HepG2 (cell line): Measurements from ENCODE around the gene VCL. TPM values are rescaled to one million over a fixed set of nuclear protein-coding genes. Genes with fewer than 3 reads are reported as not detected.

Source experiments
- ATAC-seq: fragments of 200-7000 bp; cut with Tn5 transposase; 3 replicates; pipeline ENCODE4 v1.9.1; 2020; ENCODE audit warnings: mild to moderate bottlenecking, moderate library complexity
- BruUV-seq: library from RNA; stranded (reverse); fragments of 400-500 nt; replicated peaks from 2 replicates; lab custom pipeline; 2021; lab: Mats Ljungman, UMichigan
- CTCF ChIA-PET: fragments of 300-600 bp; formaldehyde crosslinking; extraction: SDS; loops from one replicate; lab custom pipeline; 2021; ENCODE audit warnings: low total read pairs, inconsistent platforms, low intra/inter-chr PET ratio; lab: Yijun Ruan, JAX
- POLR2A ChIA-PET: fragments of 350-600 bp; sonication (Branson Sonifier 250); formaldehyde crosslinking; loops from one replicate; lab custom pipeline; 2020; ENCODE audit warnings: antibody characterized with exemption, inconsistent platforms; lab: Yijun Ruan, JAX
- DNase-seq: peaks from one replicate; pipeline ENCODE4 v3.0.0-alpha.2; 2015; ENCODE audit warnings: low spot score
- FAIRE-seq: peaks from 3 replicates; lab custom pipeline; 2011; peaks lifted over from hg19 to GRCh38; lab: Jason Lieb, UNC
- H2AFZ ChIP-seq: one replicate; pipeline ENCODE4 v1.6.1; 2011; ENCODE audit warnings: low read length, inconsistent platforms
- H3K27ac ChIP-seq: fragments of 300-600 bp; 3 replicates; pipeline ENCODE4 v1.8.0; 2011; ENCODE audit warnings: mixed run types, mild to moderate bottlenecking, mixed read lengths, low read length, inconsistent platforms; ENCODE audit not compliant: insufficient read depth; ENCODE audit errors: extremely low read length
- H3K27me3 ChIP-seq, 2 experiments: fragments of 200-600 bp in 1 of 2; 2 replicates in 1 of 2; 3 replicates in 1 of 2; pipeline versions ENCODE4 v1.6.0 to v1.8.0; 2011; ENCODE audit warnings: low read length in 2 of 2, mild to moderate bottlenecking in 2 of 2, moderate library complexity in 2 of 2, inconsistent platforms in 1 of 2; ENCODE audit not compliant: insufficient read depth in 2 of 2, control insufficient read depth in 1 of 2
- H3K36me3 ChIP-seq, 2 experiments: fragments of 200-600 bp in 1 of 2; replicated peaks in 1 of 2; 2 replicates in 1 of 2; 3 replicates in 1 of 2; pipeline versions ENCODE4 v1.5.1 to v1.8.0; 2011; ENCODE audit warnings: low read length in 2 of 2, inconsistent platforms in 1 of 2; ENCODE audit not compliant: insufficient read depth in 2 of 2, control insufficient read depth in 1 of 2
- H3K4me1 ChIP-seq: 2 replicates; pipeline ENCODE4 v1.5.1; 2012; ENCODE audit warnings: low read length, inconsistent platforms; ENCODE audit not compliant: insufficient read depth
- H3K4me2 ChIP-seq: 2 replicates; pipeline ENCODE4 v1.6.0; 2011; ENCODE audit warnings: low read depth, low read length, inconsistent platforms
- H3K4me3 ChIP-seq, 3 experiments: fragments of 200-600 bp in 1 of 3; sonication (generic), shearing (Covaris generic) in 1 of 3; replicated peaks in 1 of 3; 2 replicates each; pipeline ENCODE4 v1.5.1; 2011 to 2016; ENCODE audit warnings: low read length in 3 of 3, inconsistent platforms in 2 of 3, low read depth in 2 of 3, mild to moderate bottlenecking in 2 of 3, control low read depth in 1 of 3, mixed read lengths in 1 of 3; ENCODE audit not compliant: insufficient read depth in 1 of 3
- H3K79me2 ChIP-seq: one replicate; pipeline ENCODE4 v1.6.1; 2011; ENCODE audit warnings: low read length, inconsistent platforms; ENCODE audit not compliant: insufficient read depth
- H3K9ac ChIP-seq: 2 replicates; pipeline ENCODE4 v1.6.0; 2011; ENCODE audit warnings: mild to moderate bottlenecking, low read depth, low read length, inconsistent platforms; ENCODE audit not compliant: insufficient read depth
- H3K9me3 ChIP-seq: 2 replicates; pipeline ENCODE4 v1.5.1; 2012; ENCODE audit warnings: mild to moderate bottlenecking, low read length
- H4K20me1 ChIP-seq: 2 replicates; pipeline ENCODE4 v1.6.0; 2011; ENCODE audit warnings: inconsistent platforms, mild to moderate bottlenecking, low read length, moderate library complexity; ENCODE audit not compliant: insufficient read depth
- IRX3 ChIP-seq: sonication (generic); formaldehyde crosslinking; IDR thresholded peaks from 2 replicates; pipeline ENCODE4 v1.8.1; 2023; ENCODE audit warnings: mild to moderate bottlenecking, low read depth, missing genetic modification reagents, borderline replicate concordance
- KAT2B ChIP-seq: fragments of 150-350 bp; IDR thresholded peaks from 2 replicates; pipeline ENCODE4 v1.6.1; 2014; ENCODE audit warnings: low read depth, low read length, borderline replicate concordance
- KAT7 ChIP-seq: IDR thresholded peaks from 2 replicates; pipeline ENCODE4 v1.6.1; 2018; ENCODE audit warnings: borderline replicate concordance, missing compliant biosample characterization
- MAFF ChIP-seq: IDR thresholded peaks from 2 replicates; pipeline ENCODE4 v1.6.1; 2011; ENCODE audit warnings: low read depth, low read length, improper control_type of control experiment
- NFKBIZ ChIP-seq: IDR thresholded peaks from 2 replicates; pipeline ENCODE4 v1.6.1; 2018; ENCODE audit warnings: missing genetic modification reagents, missing compliant biosample characterization
- TBX2 ChIP-seq: sonication (generic); formaldehyde crosslinking; IDR thresholded peaks from 2 replicates; pipeline ENCODE4 v1.5.0; 2020; ENCODE audit warnings: missing genetic modification reagents, mild to moderate bottlenecking, borderline replicate concordance
- ZC3H4 ChIP-seq: sonication (generic); formaldehyde crosslinking; IDR thresholded peaks from 2 replicates; pipeline ENCODE4 v1.4.0; 2020; ENCODE audit warnings: missing genetic modification reagents, borderline replicate concordance
- ZNF292 ChIP-seq: sonication (generic); formaldehyde crosslinking; IDR thresholded peaks from 2 replicates; pipeline ENCODE4 v1.8.1; 2022; ENCODE audit warnings: mild to moderate bottlenecking, low read depth, missing genetic modification reagents, borderline replicate concordance
- ZNF546 ChIP-seq: sonication (generic); formaldehyde crosslinking; conservative IDR thresholded peaks from 2 replicates; pipeline ENCODE4 v1.8.1; 2023; ENCODE audit warnings: mild to moderate bottlenecking, missing genetic modification reagents
- ZNF672 ChIP-seq: sonication (generic); formaldehyde crosslinking; IDR thresholded peaks from 2 replicates; pipeline ENCODE4 v1.8.1; 2022; ENCODE audit warnings: missing genetic modification reagents
- ZNF816 ChIP-seq: sonication (generic); formaldehyde crosslinking; IDR thresholded peaks from 2 replicates; pipeline ENCODE4 v1.8.0; 2022; ENCODE audit warnings: missing genetic modification reagents, mild to moderate bottlenecking, borderline replicate concordance
- ZNF83 ChIP-seq: sonication (generic); formaldehyde crosslinking; IDR thresholded peaks from 2 replicates; pipeline ENCODE4 v1.4.0; 2020; ENCODE audit warnings: missing genetic modification reagents, mild to moderate bottlenecking, borderline replicate concordance
- ZNF839 ChIP-seq: sonication (generic); formaldehyde crosslinking; IDR thresholded peaks from 2 replicates; pipeline ENCODE4 v1.4.0; 2020; ENCODE audit warnings: missing genetic modification reagents, mild to moderate bottlenecking, borderline replicate concordance
- ZSCAN31 ChIP-seq: sonication (generic); formaldehyde crosslinking; IDR thresholded peaks from 2 replicates; pipeline ENCODE4 v1.5.0; 2020; ENCODE audit warnings: low read depth, mild to moderate bottlenecking, missing genetic modification reagents
- WGBS: methylation state at CpG from one replicate; pipeline ENCODE4 v1.1.6; 2017; ENCODE audit warnings: low lambda C conversion rate; 5-methylcytosine and 5-hydroxymethylcytosine counted together
- in situ Hi-C: cut with HindIII; loops from 2 replicates; pipeline ENCODE4 v1.10.0; 2017; ENCODE audit warnings: low pct_unique_long_range_greater_than_20kb; ENCODE audit not compliant: extremely low pct_ligation_motif_present
- intact Hi-C: fragments of 100-400 bp; cut with micrococcal nuclease; formaldehyde crosslinking; loops from one replicate; pipeline ENCODE4 v1.10.0; 2022; ENCODE audit not compliant: unreplicated experiment
- polyA plus RNA-seq, 8 experiments: library from polyadenylated mRNA; depleted of rRNA in 3 of 8; stranded (reverse) in 7 of 8; unstranded in 1 of 8; fragments of >200 nt; fragmentation: Illumina TruSeq in 4 of 8; extraction: Trizol in 4 of 8; gene quantifications; 2 replicates each; pipeline versions ENCODE4 v1.2.1 to v1.2.3, GENCODE V29; 2011 to 2016; ENCODE audit warnings: low read depth in 4 of 8, missing spikeins in 1 of 8, mixed read lengths in 1 of 8; ENCODE audit not compliant: insufficient read depth in 1 of 8
- total RNA-seq, 5 experiments: library from RNA; depleted of rRNA; stranded (reverse); fragments of >200 nt; fragmentation: Illumina TruSeq; extraction: Trizol; gene quantifications; 2 replicates each; pipeline ENCODE4 v1.2.3, GENCODE V29; 2016; ENCODE audit warnings: low read depth in 1 of 5
- TF ChIP-seq, protein P1 (sequence below): sonication (generic); formaldehyde crosslinking; IDR thresholded peaks from 2 replicates; pipeline ENCODE4 v1.9.0; 2021; ENCODE audit warnings: missing genetic modification reagents, borderline replicate concordance
- TF ChIP-seq, protein P2 (sequence below): IDR thresholded peaks from 2 replicates; pipeline ENCODE4 v1.6.1; 2016; ENCODE audit warnings: low read depth, control low read depth

Gene VCL
- total and polyA plus RNA-seq, 2 of the 13 experiments (the other 11 are each of a cell fraction or from before 2014, with no cell fraction given), result 17.3 to 26.9 TPM

GRCh38 chr10:74052994-74053393, 55.1 kb downstream of the VCL start:
- no peak for FAIRE-seq

DNA sequence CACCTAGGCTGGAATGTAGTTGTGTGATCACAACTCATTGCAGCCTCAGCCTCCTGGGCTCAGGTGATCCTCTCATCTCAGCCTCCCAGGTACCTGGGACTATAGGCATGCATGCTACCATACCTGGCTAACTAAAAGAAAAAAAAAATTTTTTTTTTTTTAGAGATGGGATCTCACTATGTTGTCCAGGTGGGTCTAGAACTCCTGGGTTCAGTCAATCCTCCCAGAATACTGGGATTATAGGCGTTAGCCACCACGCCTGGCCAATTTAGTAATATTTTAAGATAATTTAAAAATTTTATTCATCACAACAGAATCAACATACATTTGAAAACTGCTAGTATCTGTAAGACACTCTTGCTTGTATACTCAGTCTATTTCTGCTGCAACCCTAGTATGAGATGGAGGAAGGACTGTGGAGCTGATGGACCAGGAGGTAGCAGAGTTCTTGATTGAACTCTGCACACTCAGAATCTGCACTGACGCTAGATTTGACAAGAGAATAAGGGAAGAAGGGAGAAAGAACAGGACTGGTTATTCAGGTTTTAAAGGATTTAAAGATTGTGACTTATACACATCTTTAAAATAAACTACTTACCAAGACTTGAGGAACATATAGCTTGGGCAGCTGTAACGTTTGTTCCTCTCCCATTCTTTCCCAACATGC, 57.6 kb downstream of the VCL start:
- Histone ChIP-seq H3K27ac (no peak overlapping the region), H3K4me3 (no peak overlapping the region), H3K9ac (no peak overlapping the region), H3K79me2 (no peaks in the 10 kb centered on the region), H3K4me1 (peaks cover 18% of the 10 kb centered on the region)
- CTCF ChIA-PET, result no interaction called here
- 73% methylated on average over 4 of the region's 4 CpGs for WGBS
- ATAC-seq, result peak; percentile 29; the same call in 1 of the 3 replicates
- no peak for TF ChIP-seq ZNF839 (CRISPR knock-in tag)
- no peak for TF ChIP-seq ZSCAN31 (CRISPR knock-in tag)
- TF ChIP-seq, protein P1, sequence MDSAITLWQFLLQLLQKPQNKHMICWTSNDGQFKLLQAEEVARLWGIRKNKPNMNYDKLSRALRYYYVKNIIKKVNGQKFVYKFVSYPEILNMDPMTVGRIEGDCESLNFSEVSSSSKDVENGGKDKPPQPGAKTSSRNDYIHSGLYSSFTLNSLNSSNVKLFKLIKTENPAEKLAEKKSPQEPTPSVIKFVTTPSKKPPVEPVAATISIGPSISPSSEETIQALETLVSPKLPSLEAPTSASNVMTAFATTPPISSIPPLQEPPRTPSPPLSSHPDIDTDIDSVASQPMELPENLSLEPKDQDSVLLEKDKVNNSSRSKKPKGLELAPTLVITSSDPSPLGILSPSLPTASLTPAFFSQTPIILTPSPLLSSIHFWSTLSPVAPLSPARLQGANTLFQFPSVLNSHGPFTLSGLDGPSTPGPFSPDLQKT (CRISPR knock-in tag), result no peak
- no peak for TF ChIP-seq ZNF546
- TF ChIP-seq, protein P2, sequence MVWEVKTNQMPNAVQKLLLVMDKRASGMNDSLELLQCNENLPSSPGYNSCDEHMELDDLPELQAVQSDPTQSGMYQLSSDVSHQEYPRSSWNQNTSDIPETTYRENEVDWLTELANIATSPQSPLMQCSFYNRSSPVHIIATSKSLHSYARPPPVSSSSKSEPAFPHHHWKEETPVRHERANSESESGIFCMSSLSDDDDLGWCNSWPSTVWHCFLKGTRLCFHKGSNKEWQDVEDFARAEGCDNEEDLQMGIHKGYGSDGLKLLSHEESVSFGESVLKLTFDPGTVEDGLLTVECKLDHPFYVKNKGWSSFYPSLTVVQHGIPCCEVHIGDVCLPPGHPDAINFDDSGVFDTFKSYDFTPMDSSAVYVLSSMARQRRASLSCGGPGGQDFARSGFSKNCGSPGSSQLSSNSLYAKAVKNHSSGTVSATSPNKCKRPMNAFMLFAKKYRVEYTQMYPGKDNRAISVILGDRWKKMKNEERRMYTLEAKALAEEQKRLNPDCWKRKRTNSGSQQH, result no peak
- no peak for TF ChIP-seq KAT7 (CRISPR knock-in tag)
- no peak for TF ChIP-seq ZNF292 (CRISPR knock-in tag)
- TF ChIP-seq, all 625 proteins: peak for 0
- Histone ChIP-seq H3K27me3 (no peaks in the 10 kb centered on the region), H4K20me1 (no peaks in the 10 kb centered on the region), H3K36me3 (no peaks in the 10 kb centered on the region), H2AFZ (no peak overlapping the region), H3K9me3 (no peaks in the 10 kb centered on the region), H3K4me2 (no peak overlapping the region)
- in situ Hi-C loops, result no loop called here
- FAIRE-seq (no peak), DNase-seq (no peak)
- POLR2A ChIA-PET, result interaction anchor here (1.1 kb wide), 1 partner anchor 57 kb away, joined by 3 read pairs; the partner anchor contains the start of gene VCL
- intact Hi-C loops, result no loop called here
- no TSS peak for BruUV-seq

More at GRCh38 chr10:74052994-74053393, 55.1 kb downstream of the VCL start:
- no peaks in the 10 kb centered on the region for H3K9me3 ChIP-seq
- H2AFZ ChIP-seq, result no peak overlapping the region
- H3K27me3 ChIP-seq, result no peaks in the 10 kb centered on the region
- H3K4me1 ChIP-seq, result peaks cover 21% of the 10 kb centered on the region
- in situ Hi-C loops, result no loop called here
- 98% methylated on average over 1 of the region's 1 CpG for WGBS
- no TSS peak for BruUV-seq
- no peak overlapping the region for H3K4me3 ChIP-seq
- intact Hi-C loops, result no loop called here
- no peaks in the 10 kb centered on the region for H4K20me1 ChIP-seq
- no peak overlapping the region for H3K27ac ChIP-seq
- no peak overlapping the region for H3K9ac ChIP-seq
- ATAC-seq, result no peak
- ChIA-PET CTCF (no interaction called here), POLR2A (no interaction called here)
- DNase-seq, result no peak
- no peaks in the 10 kb centered on the region for H3K36me3 ChIP-seq
- no peak for TF ChIP-seq ZC3H4
- TF ChIP-seq MAFF, result no peak
- TF ChIP-seq TBX2 (CRISPR knock-in tag), result no peak
- no peak for TF ChIP-seq IRX3 (CRISPR knock-in tag)
- TF ChIP-seq ZNF672 (CRISPR knock-in tag), result no peak
- TF ChIP-seq KAT2B, result no peak
- TF ChIP-seq NFKBIZ (CRISPR knock-in tag), result no peak
- TF ChIP-seq ZNF292 (CRISPR knock-in tag), result no peak
- TF ChIP-seq ZNF816 (CRISPR knock-in tag), result no peak
- no peak for TF ChIP-seq ZNF83 (CRISPR knock-in tag)
- H3K4me2 ChIP-seq, result no peak overlapping the region
- no peaks in the 10 kb centered on the region for H3K79me2 ChIP-seq
